ENCODE results near the gene CCDC78.
A peak's percentile ranks its signal among the peaks of the same experiment; 100 is the strongest.

The CCDC78 gene

DNA sequence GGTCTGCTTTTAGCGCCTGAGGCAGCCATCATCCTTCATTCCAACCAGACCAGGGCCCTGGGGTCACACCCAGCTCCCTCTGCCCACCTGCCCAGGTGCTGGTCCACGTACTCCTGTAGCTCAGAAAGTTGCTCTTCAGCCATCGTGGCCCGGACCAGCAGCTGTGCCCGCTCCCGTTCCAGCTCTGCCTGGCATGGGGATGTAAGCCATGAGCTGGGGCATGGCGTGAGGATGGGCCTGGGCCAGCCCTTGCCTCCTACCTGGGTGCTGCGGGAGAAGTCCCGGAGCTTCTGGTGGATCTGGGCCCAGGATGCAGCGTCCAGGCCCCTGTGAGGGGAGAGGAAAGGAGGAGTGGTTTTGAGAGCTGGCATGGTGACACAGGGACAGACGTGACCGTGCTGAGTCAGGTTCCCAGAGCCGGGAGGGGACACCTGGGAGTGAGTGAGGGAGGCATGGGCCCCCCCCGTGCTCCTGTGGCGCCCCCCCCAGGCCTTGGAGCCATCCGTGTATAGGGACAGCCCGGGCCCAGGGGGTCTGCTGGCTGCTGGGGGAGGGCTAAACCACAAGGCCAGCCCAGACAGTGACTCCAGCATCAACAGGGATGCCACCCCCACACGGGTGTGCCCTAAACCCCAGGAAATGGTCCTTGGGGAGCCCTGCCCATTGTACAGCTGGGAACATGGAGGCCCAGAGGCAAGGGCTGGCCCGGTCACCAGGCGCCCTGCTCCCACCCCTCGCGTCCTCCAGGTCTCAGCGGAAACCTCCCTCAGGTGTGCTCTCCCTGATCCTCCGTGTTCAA lies 3.2 kb downstream of the CCDC78 start:
- TF ChIP-seq CTCF (conservative IDR thresholded peaks at IDR 0.05; ENCODE audit: low read depth, low read length), result no peak
- no peak for DNase-seq (ENCODE audit: low read depth)
- no peak overlapping the region for H3K4me3 ChIP-seq (ENCODE audit: low read depth, low read length)

- peak overlapping the region; percentile 73 for H3K4me3 ChIP-seq (ENCODE audit: low read depth, low read length)
- no peak for TF ChIP-seq CTCF (conservative IDR thresholded peaks at IDR 0.05; ENCODE audit: low read depth, low read length)
Observed at GRCh38 chr16:721765-722540, 4.3 kb downstream of the CCDC78 start.

DNA sequence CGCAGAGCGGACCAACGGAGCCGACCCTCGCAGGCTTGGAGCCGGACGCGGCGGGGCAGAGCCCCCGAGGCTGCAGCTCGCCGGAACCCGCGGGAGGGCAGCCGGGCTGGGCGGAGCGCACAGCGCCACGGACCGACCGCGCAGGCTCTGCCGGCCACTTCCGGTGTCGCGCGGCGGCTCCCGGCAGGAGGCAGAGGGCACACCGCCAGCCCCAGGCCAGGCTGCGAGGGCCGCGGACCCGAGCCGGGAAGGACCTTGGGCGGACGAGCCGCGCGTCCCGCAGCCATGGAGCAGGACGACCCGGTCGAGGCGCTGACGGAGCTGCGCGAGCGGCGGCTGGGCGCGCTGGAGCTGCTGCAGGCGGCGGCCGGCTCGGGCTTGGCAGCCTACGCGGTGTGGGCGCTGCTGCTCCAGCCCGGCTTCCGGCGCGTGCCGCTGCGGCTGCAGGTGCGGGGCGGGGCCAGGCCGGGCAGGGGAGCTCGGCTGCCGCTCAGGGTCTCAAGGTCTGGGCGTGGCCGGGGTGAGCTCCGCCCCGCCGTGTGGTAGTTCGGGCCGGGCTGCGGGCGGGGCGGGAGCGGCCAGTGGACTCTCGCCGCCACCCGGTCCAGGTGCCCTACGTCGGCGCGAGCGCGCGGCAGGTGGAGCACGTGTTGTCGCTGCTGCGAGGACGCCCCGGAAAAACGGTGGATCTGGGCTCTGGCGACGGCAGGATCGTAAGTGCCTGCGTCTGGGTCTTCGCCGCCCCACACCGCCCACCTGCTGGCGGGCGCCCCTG lies 5.1 kb downstream of the CCDC78 start, which contains the start of gene ANTKMT:
Gene ANTKMT (plus strand): TSS at position 157 of the 775 bp plus-strand sequence. CDS start 129 bp downstream, at position 286.
- H3K4me3 ChIP-seq (ENCODE audit: low read depth, low read length), result peak within 1 kb of the TSS; percentile 73
- no peak for TF ChIP-seq CTCF (conservative IDR thresholded peaks at IDR 0.05; ENCODE audit: low read depth, low read length)
- DNase-seq (ENCODE audit: low read depth), result peak; percentile 69

More at GRCh38 chr16:721765-722540, 4.3 kb downstream of the CCDC78 start:
- no peak for DNase-seq (ENCODE audit: low read depth)

GRCh38 chr16:720447-720989 lies 5.7 kb downstream of the CCDC78 start:
- TF ChIP-seq CTCF (conservative IDR thresholded peaks at IDR 0.05; ENCODE audit: low read depth, low read length), result peak; percentile 35
- peak overlapping the region; percentile 73 for H3K4me3 ChIP-seq (ENCODE audit: low read depth, low read length)
- peak; percentile 76 for DNase-seq (ENCODE audit: low read depth)

DNA sequence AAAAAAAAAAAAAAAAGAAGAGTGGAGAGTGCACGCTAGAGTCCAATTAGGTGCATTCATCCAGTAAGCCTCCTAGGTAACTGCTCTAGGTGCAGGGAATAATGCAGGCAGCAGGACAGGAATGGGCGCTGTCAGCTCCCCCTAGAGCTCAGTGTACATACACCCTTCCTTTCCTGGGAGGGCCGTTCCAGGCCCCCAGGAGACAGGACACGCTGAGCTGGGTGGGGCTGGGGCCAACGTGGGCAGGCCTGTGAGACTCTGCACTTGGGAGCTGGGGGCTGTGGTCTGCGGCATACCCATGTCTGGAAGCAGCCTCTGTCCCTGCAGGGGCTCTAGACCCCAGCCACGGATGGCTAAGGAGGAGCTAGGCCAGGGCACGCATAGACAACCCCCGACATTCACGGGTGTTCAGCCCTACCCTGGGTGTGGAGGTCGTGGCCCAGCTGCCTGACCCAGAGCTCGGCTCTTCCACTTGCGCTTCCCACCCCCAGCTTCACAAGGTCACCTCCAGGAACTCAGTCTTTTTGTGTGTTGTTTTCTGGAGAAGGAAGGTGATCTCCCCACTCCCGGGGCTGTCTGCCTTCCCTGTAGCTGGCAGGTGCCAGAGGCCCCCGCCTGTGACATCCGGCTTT lies 6.3 kb downstream of the CCDC78 start:
- DNase-seq (ENCODE audit: low read depth), result no peak
- H3K4me3 ChIP-seq (ENCODE audit: low read depth, low read length), result peak overlapping the region; percentile 73
- TF ChIP-seq CTCF (conservative IDR thresholded peaks at IDR 0.05; ENCODE audit: low read depth, low read length), result peak; percentile 43

DNA sequence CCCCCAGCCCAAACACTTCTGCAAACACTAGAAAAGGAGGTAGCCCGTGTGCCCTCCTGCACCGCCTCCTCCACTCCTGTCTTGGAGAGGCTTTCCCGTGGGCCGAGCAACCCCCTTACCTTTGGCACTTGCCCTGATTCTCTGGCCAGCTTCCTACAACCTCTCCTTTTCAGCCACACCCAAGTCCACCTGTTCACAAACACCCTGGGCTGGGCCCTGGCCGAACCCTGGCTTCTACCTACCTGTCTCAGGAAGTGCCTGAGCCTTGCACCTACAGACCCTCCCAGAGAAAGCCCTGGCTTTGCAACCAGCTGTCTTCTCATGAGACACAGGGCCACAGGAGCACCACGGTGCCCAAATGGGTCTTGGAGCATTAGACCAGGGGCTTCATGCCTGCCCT lies 7.3 kb downstream of the CCDC78 start:
- no peak overlapping the region for H3K4me3 ChIP-seq (ENCODE audit: low read depth, low read length)
- DNase-seq (ENCODE audit: low read depth), result no peak
- no peak for TF ChIP-seq CTCF (conservative IDR thresholded peaks at IDR 0.05; ENCODE audit: low read depth, low read length)
